ENCODE measurements around the gene OR10H1.

DNA sequence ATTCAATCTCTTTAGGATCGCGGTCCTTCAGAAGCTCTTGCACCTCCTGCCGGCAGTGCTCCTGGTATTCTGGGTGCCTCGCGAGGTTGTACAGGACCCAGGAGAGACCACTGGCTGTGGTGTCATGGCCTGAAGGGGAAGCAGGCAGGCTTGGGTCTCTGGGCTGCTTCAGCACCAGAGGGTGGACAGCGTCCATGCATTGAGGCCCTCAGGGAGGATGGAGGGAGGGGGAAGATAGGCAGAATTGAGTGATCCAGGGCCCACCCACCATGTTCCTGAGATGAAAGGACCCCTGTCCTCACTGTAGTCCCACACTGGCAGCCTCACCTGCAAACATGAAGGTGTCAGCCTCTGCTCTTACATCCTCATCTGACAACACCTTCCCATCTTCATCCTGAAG lies 45.9 kb downstream of the OR10H1 start:
- TF ChIP-seq SUZ12 (IDR thresholded peaks at IDR 0.05) (no peak), ARNT (IDR thresholded peaks at IDR 0.05) (no peak), L3MBTL2 (conservative IDR thresholded peaks at IDR 0.05) (no peak), SP1 (IDR thresholded peaks at IDR 0.05) (no peak), ZNF384 (IDR thresholded peaks at IDR 0.05) (no peak), FOXA1 (IDR thresholded peaks at IDR 0.05) (no peak)

Data from HEK293T (cell line).